CD4-positive, alpha-beta T cell treated with Interleukin-2 at 100 ng/mL for 4 hours (primary cell): Measurements from ENCODE around the gene DVL2.
A peak's percentile ranks its signal among the peaks of the same experiment; 100 is the strongest.

Source experiments
- DNase-seq: peaks from one replicate; pipeline ENCODE4 v3.0.0-alpha.2; 2020; ENCODE audit warnings: low spot score

DVL2 gene

DNA sequence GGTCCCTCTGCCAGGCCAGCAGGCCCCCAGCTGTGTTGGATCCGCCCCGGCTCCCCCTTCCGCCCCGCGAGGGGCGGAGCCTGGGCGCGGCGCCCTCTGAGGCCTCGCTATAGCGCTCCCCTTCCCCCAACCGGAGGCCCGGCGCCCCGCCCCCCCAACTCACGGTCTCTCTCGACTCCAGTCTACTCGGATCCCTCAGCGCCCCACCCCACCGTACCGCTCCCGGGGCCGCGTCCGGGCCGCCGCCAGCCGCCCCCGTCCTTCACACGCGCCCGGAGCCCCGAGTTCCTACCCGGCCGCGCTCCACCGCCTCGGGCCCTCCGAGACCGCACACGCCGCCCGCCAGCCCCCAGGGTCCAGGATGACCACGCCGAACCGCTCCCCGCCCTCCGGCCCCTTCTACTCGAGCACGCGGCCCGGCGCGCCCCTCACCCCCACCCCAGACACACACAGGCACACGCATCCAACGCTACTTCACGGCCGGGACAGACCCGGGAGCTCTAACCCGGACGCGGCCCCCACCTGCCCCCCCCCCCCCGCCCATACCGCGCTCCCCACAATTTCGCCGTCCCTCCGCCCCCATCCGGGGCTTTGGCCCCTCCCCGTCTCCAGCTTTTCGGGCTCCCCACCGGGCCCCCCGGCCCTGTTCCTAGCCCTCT, 3.6 kb upstream of the DVL2 start:
- DNase-seq, result peak; percentile 85

DNA sequence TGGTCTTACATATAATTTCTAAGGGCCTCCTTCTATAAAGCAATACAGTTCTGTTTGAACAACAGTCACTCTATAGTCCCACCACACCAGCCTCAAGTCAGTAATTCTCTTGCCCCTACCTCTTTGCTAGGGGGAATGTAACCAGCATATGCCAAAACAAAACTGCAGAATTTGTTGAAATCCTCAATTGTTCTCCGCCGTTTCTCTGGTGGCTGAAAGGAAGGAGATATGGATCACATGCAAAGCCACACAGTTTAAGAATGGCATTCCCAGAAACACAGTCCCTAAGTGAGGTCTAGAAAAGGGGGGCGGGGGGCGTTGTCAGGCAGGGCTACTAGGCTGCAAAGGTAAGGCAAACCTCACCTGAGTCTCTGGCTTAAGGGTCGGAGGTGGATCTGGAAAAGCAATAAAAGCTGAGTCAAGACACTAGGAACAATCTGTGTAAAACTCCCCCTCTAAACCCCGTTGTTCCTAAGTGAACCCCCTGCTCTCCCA, 3.0 kb upstream of the DVL2 start:
- no peak for DNase-seq

DNA sequence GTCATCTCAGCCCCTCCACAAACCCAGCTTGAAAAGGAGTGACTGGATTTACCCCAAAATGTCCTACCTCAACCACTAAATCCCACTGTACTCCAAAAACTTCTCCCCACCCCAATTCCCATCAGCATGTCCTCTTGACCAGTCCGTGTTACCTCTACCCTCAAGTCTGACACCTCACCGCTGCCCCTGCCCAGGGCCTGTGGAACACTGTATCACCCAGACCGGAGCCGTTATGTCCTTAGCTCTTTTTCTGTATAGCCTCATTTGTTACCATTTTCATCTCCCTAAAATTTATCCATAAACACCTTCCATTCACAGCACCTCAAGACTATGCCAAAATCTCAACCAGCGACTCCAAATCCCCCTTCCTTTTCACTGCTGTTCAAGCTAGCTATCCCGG, 2.5 kb upstream of the DVL2 start:
- DNase-seq, result no peak

DNA sequence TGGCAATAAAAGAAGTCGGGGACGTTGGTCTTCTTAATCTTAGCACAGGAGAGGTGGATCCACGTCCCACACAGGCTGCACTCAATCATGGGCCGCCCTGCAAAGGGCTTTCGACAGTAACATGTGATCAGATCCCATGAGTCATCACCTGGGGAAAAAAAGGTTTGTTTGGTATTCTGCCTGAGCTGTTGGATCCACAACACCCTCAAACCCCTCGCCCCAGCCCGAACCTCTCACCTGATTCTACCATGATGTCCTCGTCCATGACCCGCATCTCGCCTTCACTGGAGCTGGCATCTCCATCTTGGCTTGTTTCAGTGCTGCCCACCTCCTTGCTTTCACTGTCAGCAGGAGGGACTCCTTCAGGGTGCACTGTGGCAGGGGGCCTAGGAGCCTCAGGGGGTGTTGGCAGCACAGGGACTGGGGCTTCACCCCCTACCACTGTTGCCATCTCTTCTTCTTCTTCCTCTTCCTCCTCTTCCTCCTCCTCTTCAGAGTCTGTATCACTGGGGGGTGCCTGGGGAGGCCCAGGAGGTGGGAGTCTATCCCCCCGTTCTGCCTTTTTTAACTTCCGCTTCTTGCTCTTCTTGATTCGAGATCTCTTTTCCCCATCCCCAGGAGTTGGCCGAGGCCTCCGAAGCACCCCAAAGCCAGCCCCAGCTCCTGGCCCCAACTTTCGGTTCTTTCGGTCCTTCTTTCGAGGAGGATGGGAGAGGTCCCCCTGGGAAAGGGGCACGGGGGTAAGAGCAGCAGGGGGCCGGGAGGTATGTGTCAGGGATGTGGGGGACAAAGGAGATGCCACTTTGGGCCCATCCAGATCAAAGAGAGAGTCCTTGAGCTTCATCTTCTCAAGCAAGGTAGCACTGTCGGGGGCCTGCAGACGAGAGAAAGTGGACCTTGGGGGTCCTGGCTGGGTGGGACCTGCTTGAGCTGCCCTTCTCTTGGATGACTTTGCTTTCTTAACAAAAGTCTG, 1.7 kb upstream of the DVL2 start:
- no peak for DNase-seq

DNA sequence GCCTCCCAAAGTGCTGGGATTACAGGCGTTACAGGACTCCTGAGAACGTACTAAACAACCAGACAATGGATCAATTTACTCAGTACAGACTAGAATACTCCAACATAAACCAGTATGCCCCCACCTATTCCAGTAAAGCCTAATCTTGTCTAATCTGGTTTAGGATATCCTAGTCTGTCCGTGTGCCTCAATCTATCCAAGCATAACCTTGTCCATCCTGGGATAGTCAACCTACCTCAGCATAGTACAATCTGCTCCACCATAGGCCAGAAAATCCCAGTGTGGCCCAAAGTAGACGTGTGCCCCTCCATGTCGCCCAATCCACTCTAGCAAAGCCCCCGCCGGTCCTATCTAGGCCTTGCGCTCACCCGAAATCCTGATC, 625 bp downstream of the DVL2 start:
- DNase-seq, result no peak

DNA sequence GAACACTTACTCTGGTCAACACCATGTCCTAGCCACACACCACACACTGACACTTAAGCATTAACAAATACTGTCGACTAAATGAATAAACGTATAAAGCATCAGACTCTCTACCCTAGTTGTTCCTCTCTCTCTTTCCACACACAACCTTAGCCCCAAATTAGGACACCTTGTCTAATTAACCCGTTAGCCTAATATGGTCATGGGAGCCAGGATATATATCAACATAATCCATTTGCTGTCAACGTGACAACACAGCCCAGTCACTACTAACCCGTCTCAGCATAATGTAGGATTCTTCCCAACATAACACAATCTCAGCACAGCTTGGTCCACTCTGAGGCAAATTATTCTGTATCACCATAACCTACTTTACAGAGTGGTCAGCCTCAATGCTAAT, 2.2 kb downstream of the DVL2 start:
- no peak for DNase-seq

DNA sequence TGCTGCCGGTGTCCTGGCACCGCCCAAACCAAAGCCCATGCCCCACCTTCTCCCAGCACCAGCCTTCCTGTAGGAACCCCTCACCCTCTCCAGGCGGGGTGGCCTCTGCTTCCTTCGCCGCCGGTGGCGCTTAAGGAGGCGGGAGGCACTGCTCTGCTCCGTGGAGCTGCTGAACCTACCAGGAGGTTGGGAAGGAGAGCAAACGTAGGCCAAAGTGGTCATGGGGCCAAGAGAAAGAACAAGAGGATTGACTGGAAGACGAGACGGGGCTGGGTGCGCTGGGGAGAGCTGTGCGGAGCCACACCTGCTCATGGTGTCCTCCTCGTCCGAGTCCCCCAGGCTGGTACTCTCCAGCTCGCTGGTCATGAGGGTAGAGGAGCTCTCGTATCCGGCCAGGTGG, 4.8 kb downstream of the DVL2 start:
- no peak for DNase-seq

DNA sequence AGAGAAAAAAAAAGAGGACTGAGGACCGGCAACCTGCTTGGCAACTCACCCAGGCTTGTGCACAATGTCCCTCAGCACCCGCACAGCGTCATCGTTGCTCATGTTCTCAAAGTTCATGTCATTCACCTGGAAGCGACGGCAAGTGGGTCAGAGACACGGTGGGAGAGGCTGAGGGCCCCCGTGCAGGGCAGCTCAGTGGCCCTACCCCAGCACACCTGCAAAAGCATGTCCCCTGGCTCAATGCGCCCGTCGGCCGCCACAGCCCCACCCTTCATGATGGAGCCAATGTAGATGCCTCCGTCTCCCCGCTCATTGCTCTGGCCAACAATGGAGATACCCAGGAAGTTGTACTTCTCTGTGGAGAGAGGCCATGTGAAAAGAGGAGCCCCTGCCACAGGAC, 5.4 kb downstream of the DVL2 start:
- DNase-seq, result no peak

DNA sequence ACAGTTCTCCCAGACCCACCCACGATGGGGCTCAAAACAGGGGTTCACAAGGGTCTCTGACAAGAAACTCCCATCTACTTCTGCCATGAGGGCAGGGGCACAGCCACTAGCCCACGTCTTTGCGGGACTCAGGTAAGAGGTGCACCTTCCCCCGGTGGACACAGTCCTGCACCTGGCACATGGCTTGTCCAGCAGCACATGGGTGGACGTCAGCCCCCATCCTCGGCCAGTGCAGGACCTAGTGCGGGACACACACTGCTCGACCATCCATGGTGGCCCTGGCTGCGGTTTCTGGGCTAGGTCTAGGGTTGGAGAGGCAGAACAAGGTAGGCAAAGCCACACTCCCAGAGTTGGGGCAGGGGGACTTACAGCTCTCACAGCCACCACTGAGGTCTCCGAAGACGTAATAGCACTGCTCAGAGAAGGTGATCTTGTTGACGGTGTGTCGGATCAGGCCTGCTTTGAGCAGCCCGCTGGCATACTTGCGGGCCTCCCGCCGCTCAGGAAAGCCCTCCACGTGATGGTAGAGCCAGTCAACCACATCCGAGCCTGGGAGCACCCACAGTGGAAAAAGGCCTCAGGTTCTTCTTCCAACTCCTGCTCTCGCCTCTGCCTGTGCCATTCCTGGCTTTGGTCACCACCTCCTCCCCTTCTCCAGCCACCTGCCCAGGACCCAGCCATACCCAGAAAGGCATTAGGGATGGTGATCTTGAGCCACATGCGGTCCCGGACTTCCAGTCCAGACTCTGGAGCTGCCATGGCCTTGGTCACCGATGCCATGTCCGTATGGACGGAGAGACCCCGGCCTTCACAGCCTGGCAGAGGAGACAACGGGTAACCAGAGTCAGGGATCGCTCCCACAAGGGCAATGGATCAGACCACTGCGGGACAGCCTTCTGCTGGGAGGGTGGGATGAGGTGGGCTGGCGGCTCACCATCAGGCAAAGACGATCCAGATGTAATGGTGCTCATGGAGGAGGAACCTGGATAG, 7.3 kb downstream of the DVL2 start:
- DNase-seq, result no peak

DNA sequence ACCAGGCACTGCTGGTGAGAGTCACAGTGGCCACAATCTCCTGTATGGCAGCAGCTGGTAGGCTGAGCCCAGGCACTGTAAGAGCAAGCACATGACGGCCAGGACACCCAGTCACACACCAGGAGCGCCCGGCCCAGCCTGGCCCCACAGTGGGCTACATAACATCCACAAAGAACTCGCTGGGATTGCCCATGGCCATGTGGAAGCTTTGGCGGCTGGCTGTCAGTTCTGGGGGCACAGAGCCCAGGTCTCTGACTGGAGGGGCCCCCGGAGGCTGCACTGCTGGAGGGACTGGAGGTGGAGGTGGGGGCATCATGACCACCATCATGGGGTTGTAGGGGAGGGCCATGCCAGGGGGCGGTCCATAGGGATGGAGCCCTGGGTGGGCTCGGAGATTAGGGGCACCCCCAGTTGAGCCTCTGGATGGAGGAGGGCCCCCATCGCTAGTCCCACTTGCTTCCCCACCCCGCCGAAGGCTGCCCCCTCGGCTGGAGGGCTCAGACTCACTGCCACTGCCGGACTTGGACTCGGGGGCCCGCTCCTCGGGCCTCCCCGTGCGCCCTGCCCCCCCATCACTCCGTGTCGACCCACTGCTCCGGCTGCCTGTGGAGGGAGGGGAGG, 8.5 kb downstream of the DVL2 start:
- no peak for DNase-seq

DNA sequence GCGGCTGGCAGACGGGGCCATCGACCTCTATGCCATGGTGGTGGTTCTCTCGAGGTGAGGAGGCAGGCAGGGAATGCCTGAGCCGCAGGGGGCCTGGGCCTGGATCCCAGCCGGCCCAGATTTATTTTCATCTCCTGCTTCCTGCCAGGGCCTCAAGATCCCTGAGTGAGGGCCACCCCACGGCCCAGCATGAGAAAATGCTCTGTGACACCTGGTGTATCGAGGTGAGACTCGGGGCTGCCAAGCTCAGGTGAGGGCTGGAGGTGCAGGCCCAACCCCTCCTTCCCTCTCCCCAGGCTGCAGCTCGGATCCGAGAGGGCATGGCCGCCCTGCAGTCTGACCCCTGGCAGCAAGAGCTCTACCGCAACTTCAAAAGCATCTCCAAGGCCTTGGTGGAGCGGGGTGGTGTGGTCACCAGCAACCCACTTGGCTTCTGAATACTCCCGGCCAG, 9.6 kb downstream of the DVL2 start:
- no peak for DNase-seq

DNA sequence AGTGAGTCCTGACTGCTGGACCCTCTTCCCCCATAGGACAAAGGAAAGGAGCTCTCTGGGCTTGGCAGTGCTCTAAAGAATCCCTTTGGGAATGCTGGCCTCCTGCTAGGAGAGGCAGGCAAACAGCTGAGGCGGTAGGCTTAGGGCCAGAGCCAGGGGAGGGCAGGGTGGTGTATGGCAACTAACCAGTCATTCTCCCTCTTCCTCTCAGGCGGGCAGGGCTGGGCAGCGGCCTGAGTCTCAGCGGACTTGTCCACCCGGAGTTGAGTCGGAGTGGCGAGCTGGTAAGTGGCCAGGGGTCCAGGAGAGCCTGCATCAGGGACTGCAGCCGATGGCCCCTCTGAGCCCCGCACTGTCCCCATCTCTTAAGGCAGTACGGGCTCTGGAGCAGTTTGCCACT, 10.2 kb downstream of the DVL2 start:
- no peak for DNase-seq

DNA sequence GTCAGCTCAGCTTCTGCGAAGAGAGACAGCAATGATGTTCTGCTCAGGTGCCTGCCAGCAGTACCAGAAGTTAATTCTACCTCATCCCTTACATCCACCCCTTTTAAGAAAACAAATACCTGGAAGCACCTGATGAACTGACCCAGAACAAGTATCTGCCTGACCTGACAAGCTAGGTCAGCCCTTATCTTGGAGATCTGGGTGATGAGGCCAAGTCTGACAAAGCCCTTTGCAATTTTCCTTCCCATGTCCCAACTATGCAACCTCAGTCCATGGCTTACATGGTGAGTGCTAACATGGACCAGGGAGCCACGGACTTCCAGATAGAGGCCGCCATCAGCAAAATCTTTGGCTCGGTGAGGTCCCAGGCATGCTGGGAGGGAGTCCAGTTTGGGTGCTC, 10.9 kb downstream of the DVL2 start:
- DNase-seq, result no peak

DNA sequence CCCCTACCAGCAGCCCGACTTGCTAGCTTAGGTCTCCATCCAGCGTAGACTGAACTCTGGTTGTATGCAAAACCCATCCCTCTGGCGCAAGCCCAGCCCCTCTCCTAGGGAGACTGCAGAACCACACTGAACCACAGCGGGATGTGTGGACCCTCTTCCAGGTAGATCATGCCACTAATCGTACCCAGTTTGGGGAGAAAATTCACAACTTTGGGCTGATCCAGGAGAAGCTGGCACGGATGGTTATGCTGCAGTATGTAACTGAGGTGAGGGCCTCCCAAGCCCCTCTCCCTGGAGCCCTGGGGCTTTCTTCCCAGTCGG, 11.4 kb downstream of the DVL2 start:
- no peak for DNase-seq

DNA sequence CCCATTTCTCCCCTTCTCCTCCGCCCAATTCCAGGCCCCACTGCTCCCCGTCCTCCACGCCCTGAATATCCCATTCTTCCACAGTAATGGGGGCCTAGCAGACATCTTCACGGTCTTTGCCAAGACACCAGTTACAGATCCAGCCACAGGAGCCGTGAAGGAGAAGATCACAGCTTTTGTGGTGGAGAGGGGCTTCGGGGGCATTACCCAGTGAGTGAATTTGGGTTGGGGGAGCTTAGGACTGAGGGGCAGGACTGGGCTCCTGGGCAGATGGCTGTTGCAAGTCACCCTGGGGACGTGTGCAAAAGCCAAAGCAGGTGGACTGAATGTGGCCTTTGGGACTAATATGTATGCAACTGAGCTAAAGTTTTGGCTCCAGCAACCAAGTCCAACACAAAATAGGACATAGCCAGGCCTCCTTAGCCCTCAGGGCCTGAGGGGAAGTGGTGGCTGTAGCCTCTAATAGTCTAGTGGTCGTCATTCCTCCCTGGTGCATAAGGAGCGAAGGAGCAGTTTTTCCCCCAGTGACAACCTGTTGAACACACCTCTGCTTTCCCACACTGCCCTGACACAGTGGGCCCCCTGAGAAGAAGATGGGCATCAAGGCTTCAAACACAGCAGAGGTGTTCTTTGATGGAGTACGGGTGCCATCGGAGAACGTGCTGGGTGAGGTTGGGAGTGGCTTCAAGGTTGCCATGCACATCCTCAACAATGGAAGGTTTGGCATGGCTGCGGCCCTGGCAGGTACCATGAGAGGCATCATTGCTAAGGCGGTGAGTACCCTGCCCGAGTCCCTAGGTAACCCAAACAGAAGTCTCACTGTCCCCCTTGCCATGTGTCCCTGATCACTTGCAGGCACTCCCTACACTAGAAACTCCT, 12.0 kb downstream of the DVL2 start:
- DNase-seq, result no peak

DNA sequence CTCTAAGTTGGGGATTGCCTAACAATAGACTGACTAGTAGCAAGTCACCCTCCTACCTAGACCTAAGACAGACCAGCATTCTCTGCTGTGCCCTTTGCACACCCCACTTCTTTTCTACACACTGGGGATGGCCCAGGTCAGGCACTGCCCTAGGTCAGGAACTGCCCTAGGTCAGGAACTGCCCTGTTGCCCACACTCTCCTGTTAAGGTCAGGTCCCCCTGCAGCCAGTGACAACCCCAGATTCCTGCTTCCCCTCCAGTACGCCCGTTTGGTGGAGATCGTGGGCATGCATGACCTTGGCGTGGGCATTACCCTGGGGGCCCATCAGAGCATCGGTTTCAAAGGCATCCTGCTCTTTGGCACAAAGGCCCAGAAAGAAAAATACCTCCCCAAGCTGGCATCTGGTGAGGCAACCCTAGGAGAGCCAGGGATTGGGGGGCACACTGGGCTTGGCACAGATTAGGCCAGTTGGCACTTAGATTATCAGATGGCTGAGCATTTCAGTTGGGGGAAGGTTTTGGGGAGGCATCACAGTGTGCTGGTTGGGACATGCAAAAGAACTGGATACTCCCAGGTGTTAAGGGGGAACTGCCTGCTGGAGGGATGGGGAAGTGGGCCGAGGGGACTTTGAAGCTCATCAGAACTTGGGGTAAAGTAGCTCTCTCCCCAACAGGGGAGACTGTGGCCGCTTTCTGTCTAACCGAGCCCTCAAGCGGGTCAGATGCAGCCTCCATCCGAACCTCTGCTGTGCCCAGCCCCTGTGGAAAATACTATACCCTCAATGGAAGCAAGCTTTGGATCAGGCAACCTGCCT, 12.8 kb downstream of the DVL2 start:
- no peak for DNase-seq

DNA sequence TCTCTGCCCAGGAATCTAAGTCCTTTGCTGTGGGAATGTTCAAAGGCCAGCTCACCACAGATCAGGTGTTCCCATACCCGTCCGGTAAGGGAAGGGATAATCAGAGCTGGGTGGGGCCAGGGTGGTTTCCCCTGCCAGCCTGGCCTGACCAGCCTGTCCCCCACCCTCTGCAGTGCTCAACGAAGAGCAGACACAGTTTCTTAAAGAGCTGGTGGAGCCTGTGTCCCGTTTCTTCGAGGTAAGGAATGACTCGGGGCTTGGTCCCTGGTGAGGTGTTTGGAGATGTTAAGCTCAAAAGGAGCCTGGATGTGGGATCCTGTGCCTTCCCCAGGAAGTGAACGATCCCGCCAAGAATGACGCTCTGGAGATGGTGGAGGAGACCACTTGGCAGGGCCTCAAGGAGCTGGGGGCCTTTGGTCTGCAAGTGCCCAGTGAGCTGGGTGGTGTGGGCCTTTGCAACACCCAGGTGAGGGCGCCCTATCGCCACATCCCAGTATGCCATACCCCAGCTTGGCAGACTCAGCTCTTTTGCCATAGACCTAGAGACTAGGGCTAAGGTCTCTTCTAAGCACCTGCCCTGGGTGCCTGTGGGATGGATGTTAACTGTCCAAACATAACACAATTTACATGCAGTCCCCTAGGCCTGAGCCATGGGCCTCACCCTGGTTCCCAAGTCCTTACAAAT, 13.6 kb downstream of the DVL2 start:
- peak; percentile 67 for DNase-seq

DNA sequence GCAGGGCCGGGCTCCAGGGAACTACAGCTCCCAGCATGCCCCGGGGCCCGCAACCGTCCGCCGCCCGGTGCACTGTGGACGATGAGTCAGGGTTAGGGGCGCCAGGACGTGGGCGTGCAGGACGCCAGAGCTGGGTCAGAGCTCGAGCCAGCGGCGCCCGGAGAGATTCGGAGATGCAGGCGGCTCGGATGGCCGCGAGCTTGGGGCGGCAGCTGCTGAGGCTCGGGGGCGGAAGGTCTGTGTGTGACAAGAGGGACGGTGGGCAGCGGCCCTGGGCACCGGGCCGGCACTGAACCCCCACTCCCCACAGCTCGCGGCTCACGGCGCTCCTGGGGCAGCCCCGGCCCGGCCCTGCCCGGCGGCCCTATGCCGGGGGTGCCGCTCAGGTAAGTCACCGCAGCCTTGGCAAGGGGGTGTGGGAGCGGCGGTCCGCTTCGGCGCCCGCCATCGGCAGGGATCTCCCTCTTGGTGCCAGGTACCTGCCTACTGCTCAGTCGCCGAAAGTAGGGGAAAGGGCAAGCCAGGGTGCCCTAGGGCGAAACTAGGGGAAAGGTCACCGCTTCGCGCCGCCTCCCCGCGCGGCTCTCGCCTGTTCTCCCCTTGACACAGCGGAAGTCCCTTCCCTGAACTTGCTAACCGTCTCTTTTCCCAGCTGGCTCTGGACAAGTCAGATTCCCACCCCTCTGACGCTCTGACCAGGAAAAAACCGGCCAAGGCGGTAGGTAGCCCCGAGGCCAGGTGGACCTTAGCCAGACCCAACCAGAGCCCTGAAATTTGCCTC, 14.3 kb downstream of the DVL2 start, which contains the start of the genes ACADVL and DLG4:
Gene ACADVL, plus strand, starts transcription at position 127 of the 781 bp plus-strand sequence. Its CDS starts 47 bp downstream, at position 174.
Gene DLG4, minus strand, starts transcription at position 25 of the 781 bp plus-strand sequence.
- DNase-seq, result peak; percentile 81
